Parathyroid adenoma (tissue), 2 donors: ENCODE measurements around the gene SPRED1.

ENCODE experiments used
- H2AFZ ChIP-seq: fragments of 300-600 bp; sonication (generic); one replicate; pipeline ENCODE4 v1.7.0; 2017; ENCODE audit warnings: antibody characterized with exemption, mild to moderate bottlenecking
- H3K27ac ChIP-seq: fragments of 300-600 bp; sonication (generic); one replicate; pipeline ENCODE4 v1.7.0; 2017
- H3K27me3 ChIP-seq: fragments of 300-600 bp; sonication (generic); one replicate; pipeline ENCODE4 v1.7.0; 2017; ENCODE audit warnings: low read length; ENCODE audit not compliant: control insufficient read depth, insufficient read depth
- H3K36me3 ChIP-seq: fragments of 300-600 bp; sonication (generic); one replicate; pipeline ENCODE4 v1.7.0; 2017; ENCODE audit warnings: low read length; ENCODE audit not compliant: control insufficient read depth, insufficient read depth
- H3K4me1 ChIP-seq: fragments of 300-600 bp; sonication (generic); one replicate; pipeline ENCODE4 v1.7.0; 2017; ENCODE audit warnings: control low read depth
- H3K4me2 ChIP-seq: fragments of 300-600 bp; sonication (generic); one replicate; pipeline ENCODE4 v1.7.0; 2017; ENCODE audit warnings: low read length
- H3K4me3 ChIP-seq: fragments of 300-600 bp; sonication (generic); one replicate; pipeline ENCODE4 v1.7.0; 2017; ENCODE audit warnings: low read depth, low read length
- H3K79me2 ChIP-seq: fragments of 300-600 bp; sonication (generic); one replicate; pipeline ENCODE4 v1.7.0; 2017; ENCODE audit warnings: control low read depth
- H3K9ac ChIP-seq: fragments of 300-600 bp; sonication (generic); one replicate; pipeline ENCODE4 v1.7.0; 2017; ENCODE audit warnings: mild to moderate bottlenecking
- H3K9me3 ChIP-seq: fragments of 300-600 bp; sonication (generic); one replicate; pipeline ENCODE4 v1.7.0; 2017; ENCODE audit warnings: low read length; ENCODE audit not compliant: control insufficient read depth
- TF ChIP-seq, protein P1 (sequence below): fragments of 300-600 bp; sonication (generic); IDR thresholded peaks from one replicate; pipeline ENCODE4 v1.7.0; 2017; ENCODE audit warnings: antibody characterized with exemption, mild to moderate bottlenecking
- donor health status: primary hyperparathyroidism.

SPRED1 gene

DNA sequence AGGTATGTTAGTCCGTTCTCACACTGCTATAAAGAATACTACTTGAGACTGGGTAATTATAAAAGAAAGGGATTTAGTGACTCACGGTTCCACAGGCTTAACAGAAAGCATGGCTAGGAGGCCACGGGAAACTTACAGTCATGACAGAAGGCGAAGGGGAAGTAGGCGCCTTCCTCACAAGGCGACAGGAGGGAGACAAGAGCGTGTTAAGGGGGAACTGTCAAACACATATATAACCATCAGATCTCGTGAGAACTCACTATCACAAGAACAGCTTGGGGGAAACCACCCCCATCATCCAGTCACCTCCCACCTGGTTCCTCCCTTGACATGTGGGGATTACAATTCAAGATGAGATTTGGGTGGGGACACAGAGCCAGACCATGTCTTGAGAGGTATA lies 30.4 kb downstream of the SPRED1 start:
- TF ChIP-seq, protein P1, sequence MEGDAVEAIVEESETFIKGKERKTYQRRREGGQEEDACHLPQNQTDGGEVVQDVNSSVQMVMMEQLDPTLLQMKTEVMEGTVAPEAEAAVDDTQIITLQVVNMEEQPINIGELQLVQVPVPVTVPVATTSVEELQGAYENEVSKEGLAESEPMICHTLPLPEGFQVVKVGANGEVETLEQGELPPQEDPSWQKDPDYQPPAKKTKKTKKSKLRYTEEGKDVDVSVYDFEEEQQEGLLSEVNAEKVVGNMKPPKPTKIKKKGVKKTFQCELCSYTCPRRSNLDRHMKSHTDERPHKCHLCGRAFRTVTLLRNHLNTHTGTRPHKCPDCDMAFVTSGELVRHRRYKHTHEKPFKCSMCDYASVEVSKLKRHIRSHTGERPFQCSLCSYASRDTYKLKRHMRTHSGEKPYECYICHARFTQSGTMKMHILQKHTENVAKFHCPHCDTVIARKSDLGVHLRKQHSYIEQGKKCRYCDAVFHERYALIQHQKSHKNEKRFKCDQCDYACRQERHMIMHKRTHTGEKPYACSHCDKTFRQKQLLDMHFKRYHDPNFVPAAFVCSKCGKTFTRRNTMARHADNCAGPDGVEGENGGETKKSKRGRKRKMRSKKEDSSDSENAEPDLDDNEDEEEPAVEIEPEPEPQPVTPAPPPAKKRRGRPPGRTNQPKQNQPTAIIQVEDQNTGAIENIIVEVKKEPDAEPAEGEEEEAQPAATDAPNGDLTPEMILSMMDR = no peak
- Histone ChIP-seq H3K4me3 (no peak overlapping the region), H3K36me3 (no peaks in the 10 kb centered on the region)

DNA sequence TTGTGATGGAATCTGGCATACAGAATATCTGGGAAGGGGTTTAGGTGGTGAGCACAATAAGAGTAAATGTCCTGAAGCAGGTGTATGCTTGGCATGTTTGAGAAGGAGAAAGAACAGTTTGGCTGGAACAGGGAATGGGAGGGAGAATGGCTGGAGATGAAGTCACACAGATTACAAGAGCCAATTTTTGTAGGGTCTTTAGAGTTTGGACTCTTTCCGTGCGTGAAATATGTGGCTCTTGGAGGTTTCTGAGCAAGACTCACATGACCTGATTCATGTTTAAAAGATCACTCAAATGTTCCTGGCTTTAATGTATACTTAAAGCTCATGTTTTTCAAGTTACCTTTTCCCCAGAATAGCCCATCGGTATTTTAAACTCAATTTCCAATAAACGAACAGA lies 32.8 kb downstream of the SPRED1 start:
- H3K79me2 ChIP-seq = peaks cover 8% of the 10 kb centered on the region
- H3K9ac ChIP-seq = no peak overlapping the region
- no peak overlapping the region for H3K4me2 ChIP-seq
- H3K4me1 ChIP-seq = no peaks in the 10 kb centered on the region
- TF ChIP-seq, protein P1 = no peak
- H3K36me3 ChIP-seq = no peaks in the 10 kb centered on the region
- H3K27ac ChIP-seq = no peak overlapping the region
- no peak overlapping the region for H2AFZ ChIP-seq
- H3K27me3 ChIP-seq = no peaks in the 10 kb centered on the region
- H3K4me3 ChIP-seq = no peak overlapping the region
- H3K9me3 ChIP-seq = no peaks in the 10 kb centered on the region

More for the DNA sequence above, 30.4 kb downstream of the SPRED1 start:
- no peaks in the 10 kb centered on the region for H3K9me3 ChIP-seq
- no peaks in the 10 kb centered on the region for H3K27me3 ChIP-seq
- no peak overlapping the region for H3K9ac ChIP-seq
- H3K4me1 ChIP-seq = no peaks in the 10 kb centered on the region
- H3K27ac ChIP-seq = no peak overlapping the region
- no peak overlapping the region for H2AFZ ChIP-seq
- H3K4me2 ChIP-seq = no peak overlapping the region
- H3K79me2 ChIP-seq = peaks cover 7% of the 10 kb centered on the region

DNA sequence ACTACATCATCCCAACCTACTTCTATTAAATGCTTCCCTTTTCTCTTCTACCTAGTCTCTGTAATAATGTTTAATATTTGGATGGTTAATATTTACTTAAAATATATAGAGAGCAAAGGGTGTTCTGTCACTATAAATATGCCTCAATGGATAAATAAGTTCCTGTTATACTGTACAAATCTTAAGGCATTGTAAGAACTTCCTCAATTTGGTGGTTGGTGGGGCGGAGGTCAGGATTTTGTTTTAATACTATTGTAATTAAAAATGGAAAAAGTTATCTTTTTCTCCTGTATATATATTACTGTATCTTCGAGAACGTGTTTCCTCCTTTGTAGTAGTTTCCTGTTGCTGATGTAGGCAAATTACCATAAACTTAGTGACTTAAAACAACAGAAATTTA lies 41.5 kb downstream of the SPRED1 start:
- H3K9ac ChIP-seq = no peak overlapping the region
- TF ChIP-seq, protein P1 = no peak
- H3K79me2 ChIP-seq = peaks cover 4% of the 10 kb centered on the region
- no peaks in the 10 kb centered on the region for H3K4me1 ChIP-seq
- no peaks in the 10 kb centered on the region for H3K9me3 ChIP-seq
- H2AFZ ChIP-seq = no peak overlapping the region
- no peaks in the 10 kb centered on the region for H3K27me3 ChIP-seq
- H3K27ac ChIP-seq = no peak overlapping the region
- H3K4me3 ChIP-seq = no peak overlapping the region
- no peak overlapping the region for H3K4me2 ChIP-seq
- H3K36me3 ChIP-seq = no peaks in the 10 kb centered on the region

DNA sequence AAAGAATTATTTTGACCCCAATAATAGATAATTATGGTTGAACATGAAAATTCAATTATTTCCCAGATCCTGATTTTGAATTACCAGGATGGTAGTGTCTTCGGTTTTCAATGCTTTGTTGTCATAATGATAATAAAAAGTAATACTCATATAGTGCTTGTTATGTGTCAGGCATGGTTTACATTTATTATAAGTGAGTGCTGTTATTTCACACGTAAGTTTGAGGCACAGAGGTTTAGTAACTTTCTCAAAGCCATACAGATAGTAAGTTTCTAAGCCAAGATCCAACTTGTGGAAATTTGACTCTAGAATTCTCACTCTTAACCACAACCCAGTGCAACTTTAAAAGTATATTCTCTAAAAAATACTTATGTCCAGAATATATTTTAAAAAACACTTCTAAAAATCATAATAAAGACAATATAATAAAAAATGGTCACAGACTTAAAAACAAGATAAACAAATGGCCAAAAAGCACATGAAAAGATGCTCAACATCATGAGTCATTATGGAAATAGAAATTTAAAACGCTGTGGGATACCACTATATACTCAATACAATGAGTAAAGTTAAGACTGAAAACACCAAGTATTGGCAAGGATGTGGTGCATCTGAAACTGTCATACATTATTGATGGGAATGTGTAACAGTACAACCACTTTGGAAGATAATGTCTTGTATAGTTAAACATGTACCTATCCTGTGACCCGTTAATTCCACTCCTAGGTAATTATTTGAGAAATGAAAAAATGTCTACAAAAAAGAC lies 45.2 kb downstream of the SPRED1 start:
- H3K4me3 ChIP-seq = no peak overlapping the region
- no peaks in the 10 kb centered on the region for H3K4me1 ChIP-seq
- H3K27me3 ChIP-seq = no peaks in the 10 kb centered on the region
- no peak overlapping the region for H3K27ac ChIP-seq
- no peak overlapping the region for H3K4me2 ChIP-seq
- H3K9me3 ChIP-seq = no peaks in the 10 kb centered on the region
- no peaks in the 10 kb centered on the region for H3K36me3 ChIP-seq
- no peak overlapping the region for H3K9ac ChIP-seq
- H3K79me2 ChIP-seq = no peaks in the 10 kb centered on the region
- no peak overlapping the region for H2AFZ ChIP-seq
- TF ChIP-seq, protein P1 = no peak

DNA sequence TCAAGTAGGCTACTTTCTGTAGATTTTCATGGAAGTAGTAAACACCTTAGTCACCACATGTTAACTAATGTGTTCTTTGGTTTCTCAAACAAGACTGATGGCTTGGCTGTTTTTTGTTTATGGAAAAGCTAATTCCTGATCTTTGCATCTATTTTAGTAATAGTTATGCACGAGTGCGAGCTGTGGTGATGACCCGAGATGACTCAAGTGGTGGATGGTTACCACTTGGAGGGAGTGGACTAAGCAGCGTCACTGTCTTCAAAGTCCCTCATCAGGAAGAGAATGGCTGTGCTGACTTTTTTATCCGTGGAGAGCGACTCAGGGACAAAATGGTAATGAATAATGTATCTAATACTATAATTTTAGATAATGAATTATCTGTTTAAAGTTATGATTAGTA lies 46.6 kb downstream of the SPRED1 start:
- TF ChIP-seq, protein P1 = no peak
- H3K36me3 ChIP-seq = no peaks in the 10 kb centered on the region
- H2AFZ ChIP-seq = no peak overlapping the region
- H3K4me2 ChIP-seq = no peak overlapping the region
- H3K79me2 ChIP-seq = no peaks in the 10 kb centered on the region
- no peak overlapping the region for H3K27ac ChIP-seq
- H3K27me3 ChIP-seq = no peaks in the 10 kb centered on the region
- no peak overlapping the region for H3K9ac ChIP-seq
- no peak overlapping the region for H3K4me3 ChIP-seq
- H3K9me3 ChIP-seq = no peaks in the 10 kb centered on the region
- no peaks in the 10 kb centered on the region for H3K4me1 ChIP-seq
